GM23338 (cell line): Measurements from ENCODE around the gene CS. TPM values are rescaled to one million over a fixed set of nuclear protein-coding genes. Genes with fewer than 3 reads are reported as not detected.

ENCODE experiments used
- ATAC-seq: fragments of 200-7000 bp; cut with Tn5 transposase; 3 replicates; pipeline ENCODE4 v1.9.1; 2020
- DNase-seq: peaks from one replicate; pipeline ENCODE4 v3.0.0-alpha.2; 2015; ENCODE audit warnings: low spot score
- H2AFZ ChIP-seq: fragments of 200-600 bp; sonication (generic); 2 replicates; pipeline ENCODE4 v1.8.0; 2016; ENCODE audit warnings: antibody characterized with exemption, mild to moderate bottlenecking, moderate library complexity
- H3F3A ChIP-seq: fragments of 200-600 bp; sonication (generic); replicated peaks from 2 replicates; pipeline ENCODE4 v1.8.0; 2017; ENCODE audit warnings: antibody characterized with exemption, mixed run types, low read depth
- H3K27ac ChIP-seq: fragments of 200-600 bp; sonication (generic); 2 replicates; pipeline ENCODE4 v1.6.1; 2016; ENCODE audit warnings: low read depth
- H3K27me3 ChIP-seq: fragments of 200-600 bp; sonication (generic); 2 replicates; pipeline ENCODE4 v1.8.0; 2016; ENCODE audit warnings: mild to moderate bottlenecking, mixed run types, moderate library complexity; ENCODE audit not compliant: insufficient read depth
- H3K36me3 ChIP-seq: fragments of 200-600 bp; sonication (generic); 2 replicates; pipeline ENCODE4 v1.8.0; 2016; ENCODE audit warnings: mild to moderate bottlenecking; ENCODE audit not compliant: insufficient read depth
- H3K4me1 ChIP-seq: fragments of 200-600 bp; sonication (generic); 2 replicates; pipeline ENCODE4 v1.8.0; 2016; ENCODE audit warnings: mild to moderate bottlenecking, moderate library complexity; ENCODE audit not compliant: insufficient read depth
- H3K4me2 ChIP-seq: fragments of 200-600 bp; sonication (generic); 2 replicates; pipeline ENCODE4 v1.7.1; 2017; ENCODE audit warnings: mixed run types
- H3K4me3 ChIP-seq: fragments of 200-600 bp; sonication (generic); 2 replicates; pipeline ENCODE4 v1.6.1; 2016; ENCODE audit warnings: mixed run types
- H3K79me2 ChIP-seq: fragments of 200-600 bp; sonication (generic); replicated peaks from 2 replicates; pipeline ENCODE4 v1.8.0; 2017; ENCODE audit warnings: mild to moderate bottlenecking; ENCODE audit not compliant: insufficient read depth
- H3K9me2 ChIP-seq: fragments of 200-600 bp; sonication (generic); 2 replicates; pipeline ENCODE4 v1.8.0; 2017; ENCODE audit not compliant: insufficient read depth
- H4K20me1 ChIP-seq: fragments of 200-600 bp; sonication (generic); replicated peaks from 2 replicates; pipeline ENCODE4 v1.8.0; 2017; ENCODE audit warnings: mild to moderate bottlenecking; ENCODE audit not compliant: insufficient read depth
- H3K27ac Mint-ChIP-seq: 2 replicates; pipeline ENCODE4 v1.8.0; 2020; ENCODE audit warnings: inconsistent platforms, mild to moderate bottlenecking, moderate library complexity, mixed read lengths
- H3K27me3 Mint-ChIP-seq: 3 replicates; pipeline ENCODE4 v1.8.0; 2022; ENCODE audit warnings: low read depth, mild to moderate bottlenecking, moderate library complexity, mixed read lengths, inconsistent platforms; ENCODE audit not compliant: insufficient read depth, poor library complexity
- H3K36me3 Mint-ChIP-seq: 3 replicates; pipeline ENCODE4 v1.8.0; 2021; ENCODE audit warnings: low read depth, mild to moderate bottlenecking, inconsistent platforms, moderate library complexity, mixed read lengths
- H3K4me1 Mint-ChIP-seq: 3 replicates; pipeline ENCODE4 v1.8.0; 2020; ENCODE audit warnings: mild to moderate bottlenecking, inconsistent platforms, mixed read lengths
- H3K4me3 Mint-ChIP-seq: 3 replicates; pipeline ENCODE4 v1.8.0; 2021; ENCODE audit warnings: moderate library complexity, mild to moderate bottlenecking, inconsistent platforms, mixed read lengths
- H3K9me3 Mint-ChIP-seq: 3 replicates; pipeline ENCODE4 v1.8.0; 2020; ENCODE audit warnings: moderate library complexity, mild to moderate bottlenecking, inconsistent platforms, mixed read lengths
- CREB1 ChIP-seq: fragments of 250-450 bp; sonication (Bioruptor Pico); IDR thresholded peaks from 2 replicates; pipeline ENCODE4 v1.5.0; 2020; ENCODE audit warnings: low read depth, mild to moderate bottlenecking, moderate library complexity
- ETS1 ChIP-seq: IDR thresholded peaks from 2 replicates; pipeline ENCODE4 v1.6.1; 2016; ENCODE audit warnings: antibody characterized with exemption
- EZH2 ChIP-seq: fragments of 200-600 bp; sonication (generic); IDR thresholded peaks from one replicate; pipeline ENCODE4 v1.8.0; 2017; ENCODE audit warnings: antibody characterized with exemption, mild to moderate bottlenecking, low read depth; ENCODE audit not compliant: unreplicated experiment
- EZH2phosphoT487 ChIP-seq: fragments of 200-600 bp; sonication (generic); IDR thresholded peaks from one replicate; pipeline ENCODE4 v1.8.1; 2018; ENCODE audit warnings: antibody characterized with exemption; ENCODE audit not compliant: unreplicated experiment
- NANOG ChIP-seq: IDR thresholded peaks from 2 replicates; pipeline ENCODE4 v1.6.1; 2016; ENCODE audit warnings: antibody characterized with exemption, borderline replicate concordance
- POLR2AphosphoS5 ChIP-seq: IDR thresholded peaks from 2 replicates; pipeline ENCODE4 v1.6.1; 2016; ENCODE audit warnings: antibody characterized with exemption, low read depth
- STAT1 ChIP-seq: IDR thresholded peaks from one replicate; pipeline ENCODE4 v1.6.1; 2016; ENCODE audit warnings: antibody characterized with exemption; ENCODE audit not compliant: unreplicated experiment
- ZNF114 ChIP-seq: fragments of 250-450 bp; sonication (Bioruptor Pico); IDR thresholded peaks from 2 replicates; pipeline ENCODE4 v1.5.0; 2020; ENCODE audit warnings: mild to moderate bottlenecking, moderate library complexity
- ZNF331 ChIP-seq: fragments of 250-450 bp; sonication (Bioruptor Pico); IDR thresholded peaks from 2 replicates; pipeline ENCODE4 v1.5.0; 2020; ENCODE audit warnings: low read depth, mild to moderate bottlenecking, moderate library complexity
- polyA plus RNA-seq: library from polyadenylated mRNA; unstranded; fragments of >200 nt; fragmentation: Nextera tagmentation; extraction: Ambion mirVana; gene quantifications from 2 replicates; pipeline ENCODE4 v1.2.1, GENCODE V29; 2016
- total RNA-seq: library from RNA; depleted of rRNA; stranded (reverse); fragments of >200 nt; shearing (Covaris generic); gene quantifications from 2 replicates; pipeline ENCODE4 v1.2.3, GENCODE V29; 2014
- TF ChIP-seq, protein P1 (sequence below): IDR thresholded peaks from one replicate; pipeline ENCODE4 v1.6.1; 2018; ENCODE audit warnings: antibody characterized with exemption; ENCODE audit not compliant: unreplicated experiment
- TF ChIP-seq, protein P2 (sequence below), 2 experiments: fragments of 200-600 bp in 1 of 2; sonication (generic) in 1 of 2; conservative IDR thresholded peaks; 2 replicates each; pipeline versions ENCODE4 v1.5.1 to v1.6.1; 2016 to 2017; ENCODE audit warnings: antibody characterized with exemption in 2 of 2, low read depth in 2 of 2, mild to moderate bottlenecking in 2 of 2, moderate library complexity in 1 of 2

The CS gene
- total and polyA plus RNA-seq, 2 experiments from 2014 or later = 63.3 to 166 TPM

GRCh38 chr12:56308714-56309113, 8.6 kb upstream of the CS start (continued):
- TF ChIP-seq CREB1 (no peak), EZH2phosphoT487 (no peak), NANOG (no peak), ZNF114 (CRISPR knock-in tag) (no peak), ETS1 (no peak)
- TF ChIP-seq, protein P1, sequence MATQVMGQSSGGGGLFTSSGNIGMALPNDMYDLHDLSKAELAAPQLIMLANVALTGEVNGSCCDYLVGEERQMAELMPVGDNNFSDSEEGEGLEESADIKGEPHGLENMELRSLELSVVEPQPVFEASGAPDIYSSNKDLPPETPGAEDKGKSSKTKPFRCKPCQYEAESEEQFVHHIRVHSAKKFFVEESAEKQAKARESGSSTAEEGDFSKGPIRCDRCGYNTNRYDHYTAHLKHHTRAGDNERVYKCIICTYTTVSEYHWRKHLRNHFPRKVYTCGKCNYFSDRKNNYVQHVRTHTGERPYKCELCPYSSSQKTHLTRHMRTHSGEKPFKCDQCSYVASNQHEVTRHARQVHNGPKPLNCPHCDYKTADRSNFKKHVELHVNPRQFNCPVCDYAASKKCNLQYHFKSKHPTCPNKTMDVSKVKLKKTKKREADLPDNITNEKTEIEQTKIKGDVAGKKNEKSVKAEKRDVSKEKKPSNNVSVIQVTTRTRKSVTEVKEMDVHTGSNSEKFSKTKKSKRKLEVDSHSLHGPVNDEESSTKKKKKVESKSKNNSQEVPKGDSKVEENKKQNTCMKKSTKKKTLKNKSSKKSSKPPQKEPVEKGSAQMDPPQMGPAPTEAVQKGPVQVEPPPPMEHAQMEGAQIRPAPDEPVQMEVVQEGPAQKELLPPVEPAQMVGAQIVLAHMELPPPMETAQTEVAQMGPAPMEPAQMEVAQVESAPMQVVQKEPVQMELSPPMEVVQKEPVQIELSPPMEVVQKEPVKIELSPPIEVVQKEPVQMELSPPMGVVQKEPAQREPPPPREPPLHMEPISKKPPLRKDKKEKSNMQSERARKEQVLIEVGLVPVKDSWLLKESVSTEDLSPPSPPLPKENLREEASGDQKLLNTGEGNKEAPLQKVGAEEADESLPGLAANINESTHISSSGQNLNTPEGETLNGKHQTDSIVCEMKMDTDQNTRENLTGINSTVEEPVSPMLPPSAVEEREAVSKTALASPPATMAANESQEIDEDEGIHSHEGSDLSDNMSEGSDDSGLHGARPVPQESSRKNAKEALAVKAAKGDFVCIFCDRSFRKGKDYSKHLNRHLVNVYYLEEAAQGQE = no peak

DNA sequence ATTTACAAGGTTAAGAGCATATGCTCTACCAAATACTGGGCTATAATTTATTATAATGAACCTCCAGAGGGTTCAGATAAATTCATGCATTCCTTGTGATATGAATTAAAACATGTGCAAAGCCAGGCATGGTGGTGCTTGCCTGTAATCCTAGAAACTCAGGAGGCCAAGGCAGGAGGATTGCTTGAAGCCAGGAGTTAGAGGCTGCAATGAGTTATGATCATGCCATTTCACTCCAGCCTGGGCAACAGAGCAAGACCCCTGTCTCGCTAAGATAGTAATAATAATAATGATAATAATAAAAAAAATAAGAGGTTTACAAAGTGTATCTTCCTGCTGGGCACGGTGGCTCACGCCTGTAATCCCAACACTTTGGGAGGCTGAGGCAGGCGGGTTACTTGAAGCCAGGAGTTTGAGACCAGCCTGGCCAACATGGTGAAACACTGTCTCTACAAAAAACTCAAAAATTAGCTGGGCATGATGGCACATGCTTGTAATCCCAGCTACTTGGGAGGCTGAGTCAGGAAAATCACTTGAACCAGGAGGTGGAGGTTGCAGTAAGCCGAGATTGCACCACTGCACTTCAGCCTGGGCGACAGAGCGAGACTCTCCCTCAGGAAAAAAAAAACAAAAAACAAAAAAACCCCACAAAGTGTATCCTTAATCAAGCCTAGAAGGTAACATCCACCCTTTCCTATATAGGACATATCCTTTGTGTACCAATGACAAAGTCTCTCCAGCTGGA, 7.3 kb upstream of the CS start:
- 0 out of 2 replicates have a peak, but pooled peaks cover 6% of the 10 kb centered on the region for H4K20me1 ChIP-seq
- no peak overlapping the region for H3K27ac Mint-ChIP-seq
- ATAC-seq = no peak

DNA sequence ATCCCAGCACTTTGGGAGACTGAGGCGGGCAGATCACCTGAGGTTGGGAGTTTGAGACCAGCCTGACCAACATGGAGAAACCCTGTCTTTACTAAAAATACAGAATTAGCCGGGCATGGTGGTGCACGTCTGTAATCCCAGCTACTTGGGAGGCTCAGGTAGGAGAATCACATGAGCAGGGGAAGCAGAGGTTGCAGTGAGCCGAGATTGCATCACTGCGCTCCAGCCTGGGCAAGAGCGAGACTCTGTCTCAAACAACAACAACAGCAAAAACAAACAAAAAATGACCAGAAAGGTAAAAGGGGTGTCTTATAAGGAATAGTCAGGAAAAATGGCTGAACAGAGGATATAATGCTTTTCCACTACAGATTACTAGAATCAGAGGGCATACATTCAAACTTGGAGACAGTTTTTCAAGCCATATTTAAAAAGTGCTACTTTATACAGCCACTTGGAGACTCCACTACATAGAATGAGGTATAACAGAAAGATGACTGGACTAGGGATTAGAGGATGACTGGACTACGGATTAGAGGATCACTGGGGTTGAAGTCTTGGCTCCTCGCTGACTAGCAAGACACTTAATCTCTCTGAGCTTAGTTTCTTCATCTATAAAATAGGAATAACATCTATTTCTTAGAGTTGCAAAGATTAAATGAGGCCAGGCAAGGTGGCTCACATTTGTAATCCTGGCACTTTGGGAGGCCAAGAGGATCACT, 4.9 kb upstream of the CS start:
- peaks cover 61% of the 10 kb centered on the region for H3K36me3 Mint-ChIP-seq
- H4K20me1 ChIP-seq = 0 out of 2 replicates have a peak, but pooled peaks cover 6% of the 10 kb centered on the region
- no peak overlapping the region for H3K4me2 ChIP-seq
- H3K4me3 Mint-ChIP-seq = no peak overlapping the region
- peaks cover 1% of the 10 kb centered on the region for H3K27me3 Mint-ChIP-seq
- H3K4me1 ChIP-seq = peaks cover 7% of the 10 kb centered on the region; the same call in 1 of the 2 replicates
- peaks cover 11% of the 10 kb centered on the region for H3K4me1 Mint-ChIP-seq
- H3K9me2 ChIP-seq = no peaks in the 10 kb centered on the region
- no peak overlapping the region for H2AFZ ChIP-seq
- no peak overlapping the region for H3K27ac Mint-ChIP-seq
- peaks cover 36% of the 10 kb centered on the region for H3F3A ChIP-seq
- no peak for ATAC-seq
- no peaks in the 10 kb centered on the region for H3K79me2 ChIP-seq
- DNase-seq = no peak
- no peak overlapping the region for H3K27ac ChIP-seq
- H3K27me3 ChIP-seq = no peaks in the 10 kb centered on the region
- H3K4me3 ChIP-seq = no peak overlapping the region
- H3K36me3 ChIP-seq = peaks cover 28% of the 10 kb centered on the region
- no peaks in the 10 kb centered on the region; the same call in 2 of the 3 replicates for H3K9me3 Mint-ChIP-seq
- TF ChIP-seq STAT1 = no peak
- TF ChIP-seq ZNF114 (CRISPR knock-in tag) = no peak
- no peak for TF ChIP-seq NANOG
- TF ChIP-seq EZH2 = no peak
- TF ChIP-seq, protein P2, sequence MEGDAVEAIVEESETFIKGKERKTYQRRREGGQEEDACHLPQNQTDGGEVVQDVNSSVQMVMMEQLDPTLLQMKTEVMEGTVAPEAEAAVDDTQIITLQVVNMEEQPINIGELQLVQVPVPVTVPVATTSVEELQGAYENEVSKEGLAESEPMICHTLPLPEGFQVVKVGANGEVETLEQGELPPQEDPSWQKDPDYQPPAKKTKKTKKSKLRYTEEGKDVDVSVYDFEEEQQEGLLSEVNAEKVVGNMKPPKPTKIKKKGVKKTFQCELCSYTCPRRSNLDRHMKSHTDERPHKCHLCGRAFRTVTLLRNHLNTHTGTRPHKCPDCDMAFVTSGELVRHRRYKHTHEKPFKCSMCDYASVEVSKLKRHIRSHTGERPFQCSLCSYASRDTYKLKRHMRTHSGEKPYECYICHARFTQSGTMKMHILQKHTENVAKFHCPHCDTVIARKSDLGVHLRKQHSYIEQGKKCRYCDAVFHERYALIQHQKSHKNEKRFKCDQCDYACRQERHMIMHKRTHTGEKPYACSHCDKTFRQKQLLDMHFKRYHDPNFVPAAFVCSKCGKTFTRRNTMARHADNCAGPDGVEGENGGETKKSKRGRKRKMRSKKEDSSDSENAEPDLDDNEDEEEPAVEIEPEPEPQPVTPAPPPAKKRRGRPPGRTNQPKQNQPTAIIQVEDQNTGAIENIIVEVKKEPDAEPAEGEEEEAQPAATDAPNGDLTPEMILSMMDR (conservative IDR thresholded peaks at IDR 0.05; ENCODE audit: low read depth in 2 of 2) = no peak
- TF ChIP-seq ETS1 = no peak
- no peak for TF ChIP-seq ZNF331 (CRISPR knock-in tag)

More for the DNA sequence above, 7.3 kb upstream of the CS start:
- Mint-ChIP-seq H3K27me3 (no peaks in the 10 kb centered on the region), H3K9me3 (no peaks in the 10 kb centered on the region), H3K4me1 (no peaks in the 10 kb centered on the region), H3K36me3 (peaks cover 67% of the 10 kb centered on the region), H3K4me3 (no peak overlapping the region)
- H3K27ac ChIP-seq = no peak overlapping the region
- no peaks in the 10 kb centered on the region for H3K27me3 ChIP-seq
- H3K4me3 ChIP-seq = no peak overlapping the region
- no peaks in the 10 kb centered on the region for H3K4me1 ChIP-seq
- H3K9me2 ChIP-seq = no peaks in the 10 kb centered on the region
- H3K4me2 ChIP-seq = no peak overlapping the region
- no peak for TF ChIP-seq POLR2AphosphoS5
- H2AFZ ChIP-seq = no peak overlapping the region
- peaks cover 37% of the 10 kb centered on the region for H3K36me3 ChIP-seq
- no peaks in the 10 kb centered on the region for H3K79me2 ChIP-seq
- H3F3A ChIP-seq = peaks cover 24% of the 10 kb centered on the region
- no peak for DNase-seq
